Transverse colon (tissue), 4 donors: ENCODE results near the gene HAPLN3. TPM values are rescaled to one million over a fixed set of nuclear protein-coding genes. Genes with fewer than 3 reads are reported as not detected.

Experiments
- DNase-seq: peaks from one replicate; pipeline ENCODE4 v3.0.0-alpha.2; 2019
- H3K27ac ChIP-seq, 4 donors: fragments of 200-600 bp; sonication (generic); 2 replicates each; pipeline ENCODE4 v1.5.1; 2016 to 2018; ENCODE audit warnings: inconsistent platforms in 4 of 4
- H3K27me3 ChIP-seq: fragments of 200-600 bp; sonication (generic); 2 replicates; pipeline ENCODE4 v1.5.1; 2017; ENCODE audit warnings: inconsistent platforms
- H3K36me3 ChIP-seq, 4 donors: fragments of 200-600 bp; sonication (generic); 2 replicates each; pipeline ENCODE4 v1.5.1; 2017 to 2019; ENCODE audit warnings: inconsistent platforms in 4 of 4
- H3K4me1 ChIP-seq, 4 donors: fragments of 200-600 bp; sonication (generic); 2 replicates each; pipeline ENCODE4 v1.5.1; 2017 to 2020; ENCODE audit warnings: inconsistent platforms in 4 of 4
- H3K4me3 ChIP-seq, 4 donors: fragments of 200-600 bp; sonication (generic); 1 replicate in 1 of 4; 2 replicates in 3 of 4; pipeline versions ENCODE4 v1.5.1 to v1.6.1; 2017 to 2019; ENCODE audit warnings: inconsistent platforms in 4 of 4
- H3K9me3 ChIP-seq, 2 donors: fragments of 200-600 bp; sonication (generic); 2 replicates each; pipeline ENCODE4 v1.5.1; 2017 to 2019; ENCODE audit warnings: inconsistent platforms in 2 of 2
- EP300 ChIP-seq: sonication (generic); formaldehyde crosslinking; IDR thresholded peaks from one replicate; pipeline ENCODE4 v1.6.1; 2017; ENCODE audit warnings: antibody characterized with exemption, low read depth
- POLR2A ChIP-seq: fragments of 450-650 bp; IDR thresholded peaks from one replicate; pipeline ENCODE4 v1.6.1; 2016; ENCODE audit warnings: antibody characterized with exemption, mild to moderate bottlenecking, moderate library complexity
- POLR2AphosphoS5 ChIP-seq, 3 donors: sonication (generic); formaldehyde crosslinking; IDR thresholded peaks; one replicate each; pipeline ENCODE4 v1.6.1; 2016; ENCODE audit warnings: antibody characterized with exemption in 3 of 3
- WGBS, 2 donors: methylation state at CpG; one replicate each; pipeline ENCODE4 v1.1.5; 2018; ENCODE audit warnings: low coverage in 1 of 2; 5-methylcytosine and 5-hydroxymethylcytosine counted together
- in situ Hi-C, 4 donors: fragments of 200-750 bp; cut with MboI; loops; one replicate each; pipeline versions ENCODE4 v1.15.0 to v1.15.1; 2017; ENCODE audit warnings: low sequenced_read_pairs in 3 of 4, low pct_ligation_motif_present in 1 of 4, low pct_unique_long_range_greater_than_20kb in 1 of 4
- intact Hi-C: fragments of 100-400 bp; cut with DNase I; formaldehyde crosslinking; loops from one replicate; pipeline ENCODE4 v1.15.1; 2023; ENCODE audit warnings: low total_unique reads
- total RNA-seq, 4 donors: library from RNA; depleted of rRNA; stranded (reverse); fragments of >200 nt; gene quantifications; one replicate each; pipeline ENCODE4 v1.1.0, GENCODE V29; 2016
- TF ChIP-seq, protein P1 (sequence below), 5 experiments: fragments of 200-600 bp in 3 of 5; fragments of 450-650 bp in 2 of 5; sonication (generic) in 3 of 5; IDR thresholded peaks; 1 replicate in 2 of 5; 2 replicates in 3 of 5; pipeline ENCODE4 v1.5.1; 2016 to 2017; ENCODE audit warnings: antibody characterized with exemption in 5 of 5, inconsistent platforms in 3 of 5, mild to moderate bottlenecking in 2 of 5, moderate library complexity in 1 of 5

The HAPLN3 gene
- total RNA-seq, 4 donors from 2014 or later = 0.37 to 3.8 (median 2.7) TPM

DNA sequence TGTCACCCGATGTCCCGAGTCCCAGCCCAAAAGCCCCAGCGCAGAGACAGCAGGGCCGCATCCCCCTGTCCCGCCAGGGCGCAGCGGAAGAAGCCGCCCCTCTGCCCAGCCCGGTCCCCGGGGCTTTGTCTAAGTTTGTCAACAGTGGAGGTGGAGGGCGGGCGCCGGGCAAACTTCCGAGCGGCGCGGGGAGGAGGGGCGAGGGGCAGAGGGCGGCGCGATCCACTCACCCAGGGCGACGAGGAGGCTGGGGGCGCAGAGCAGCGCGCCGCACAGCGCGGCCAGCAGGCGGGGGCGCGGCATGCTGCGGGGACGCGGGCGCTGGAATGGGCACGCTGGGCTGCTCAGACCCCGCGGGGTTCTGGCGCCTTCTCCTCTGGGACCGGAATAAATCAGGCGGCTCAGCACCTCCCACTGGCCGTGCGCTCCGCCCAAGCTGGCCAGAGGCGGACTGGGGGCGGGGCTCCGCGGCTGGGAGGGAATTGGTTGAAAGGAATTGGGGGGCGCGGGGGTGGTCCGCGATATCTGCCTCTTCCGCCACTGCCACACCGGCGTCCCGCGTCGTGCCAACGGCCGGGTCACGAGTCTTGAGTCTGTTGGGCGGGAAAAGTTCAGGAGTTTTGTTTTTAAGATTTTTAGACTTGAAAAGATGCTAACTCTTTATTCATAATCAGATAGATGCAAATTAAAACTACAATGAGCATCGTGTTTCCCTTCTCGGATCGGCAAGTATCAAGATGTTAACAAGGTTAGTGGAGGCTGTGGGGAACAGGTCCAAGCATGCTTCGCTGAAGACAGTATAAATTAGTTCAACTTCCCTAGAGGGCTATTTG is 17.9 kb upstream of the HAPLN3 start, which contains the start of gene MFGE8:
Gene MFGE8 (minus strand): TSS at position 363 of the 833 bp plus-strand sequence. CDS start 60 bp downstream, at position 303.
- Histone ChIP-seq H3K9me3 (no peaks in the 10 kb centered on the region), H3K4me3 (peak within 1 kb of the TSS; percentile 47 to 79 (median 58)), H3K36me3 (no peaks in the 10 kb centered on the region), H3K27me3 (no peaks in the 10 kb centered on the region), H3K27ac (peak within 1 kb of the TSS; percentile 72 to 85 (median 74)), H3K4me1 (peaks cover 0 to 11% (median 4%) of the 10 kb centered on the region in 4 donors)
- peak; percentile 69 for DNase-seq
- in situ Hi-C loops (loop anchor here in 2 of 4 donors (25.0 kb wide), 2 partner anchors 249 to 274 kb away; no protein-coding TSS in a partner anchor), intact Hi-C loops (no loop called here)
- 0% methylated on average over 5 to 49 of the region's 67 CpGs for WGBS, 2 donors
- TF ChIP-seq, protein P1, sequence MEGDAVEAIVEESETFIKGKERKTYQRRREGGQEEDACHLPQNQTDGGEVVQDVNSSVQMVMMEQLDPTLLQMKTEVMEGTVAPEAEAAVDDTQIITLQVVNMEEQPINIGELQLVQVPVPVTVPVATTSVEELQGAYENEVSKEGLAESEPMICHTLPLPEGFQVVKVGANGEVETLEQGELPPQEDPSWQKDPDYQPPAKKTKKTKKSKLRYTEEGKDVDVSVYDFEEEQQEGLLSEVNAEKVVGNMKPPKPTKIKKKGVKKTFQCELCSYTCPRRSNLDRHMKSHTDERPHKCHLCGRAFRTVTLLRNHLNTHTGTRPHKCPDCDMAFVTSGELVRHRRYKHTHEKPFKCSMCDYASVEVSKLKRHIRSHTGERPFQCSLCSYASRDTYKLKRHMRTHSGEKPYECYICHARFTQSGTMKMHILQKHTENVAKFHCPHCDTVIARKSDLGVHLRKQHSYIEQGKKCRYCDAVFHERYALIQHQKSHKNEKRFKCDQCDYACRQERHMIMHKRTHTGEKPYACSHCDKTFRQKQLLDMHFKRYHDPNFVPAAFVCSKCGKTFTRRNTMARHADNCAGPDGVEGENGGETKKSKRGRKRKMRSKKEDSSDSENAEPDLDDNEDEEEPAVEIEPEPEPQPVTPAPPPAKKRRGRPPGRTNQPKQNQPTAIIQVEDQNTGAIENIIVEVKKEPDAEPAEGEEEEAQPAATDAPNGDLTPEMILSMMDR (IDR thresholded peaks at IDR 0.05) = peak in 1 of 5 experiments; percentile 2
- no peak for TF ChIP-seq EP300
- TF ChIP-seq POLR2A = peak; percentile 53
- TF ChIP-seq POLR2AphosphoS5 (IDR thresholded peaks at IDR 0.05) = peak; percentile 24 to 79 (median 74)

DNA sequence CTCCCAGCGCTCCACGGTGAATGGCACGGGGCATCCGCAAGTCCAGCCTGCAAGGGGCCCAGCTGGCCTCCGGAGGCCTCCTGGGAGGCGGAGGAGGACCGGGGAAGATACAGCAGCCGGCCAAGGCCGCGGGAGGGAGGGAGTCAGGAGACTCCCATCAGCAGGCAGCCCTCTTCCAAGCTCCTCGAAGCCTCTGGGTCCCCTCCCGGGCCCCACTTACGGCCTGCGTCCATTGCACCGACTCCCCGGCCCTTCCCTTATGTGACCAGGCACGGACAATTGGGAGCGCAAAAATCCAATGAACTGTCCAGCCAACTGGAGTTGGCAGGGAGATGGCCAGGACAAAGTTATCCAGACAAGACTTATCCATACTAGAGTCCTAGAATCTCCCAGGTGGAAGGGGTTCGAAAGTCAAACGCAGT is 17.2 kb upstream of the HAPLN3 start:
- TF ChIP-seq, protein P1 (IDR thresholded peaks at IDR 0.05) = no peak
- no peak for TF ChIP-seq EP300
- TF ChIP-seq POLR2AphosphoS5 (IDR thresholded peaks at IDR 0.05) = no peak
- TF ChIP-seq POLR2A = no peak
- Histone ChIP-seq H3K27me3 (no peaks in the 10 kb centered on the region), H3K36me3 (no peaks in the 10 kb centered on the region), H3K27ac (peak overlapping the region; percentile 72 to 85 (median 74)), H3K4me1 (peaks cover 0 to 11% (median 4%) of the 10 kb centered on the region in 4 donors), H3K9me3 (no peaks in the 10 kb centered on the region), H3K4me3 (peak overlapping the region; percentile 47 to 79 (median 58))
- no peak for DNase-seq
- 35% methylated on average over 20 of the region's 20 CpGs; no CpG with 5 or more reads in 1 of the 2 donors for WGBS, 2 donors
- in situ Hi-C loops (loop anchor here in 2 of 4 donors (25.0 kb wide), 2 partner anchors 250 to 275 kb away; no protein-coding TSS in a partner anchor), intact Hi-C loops (no loop called here)

DNA sequence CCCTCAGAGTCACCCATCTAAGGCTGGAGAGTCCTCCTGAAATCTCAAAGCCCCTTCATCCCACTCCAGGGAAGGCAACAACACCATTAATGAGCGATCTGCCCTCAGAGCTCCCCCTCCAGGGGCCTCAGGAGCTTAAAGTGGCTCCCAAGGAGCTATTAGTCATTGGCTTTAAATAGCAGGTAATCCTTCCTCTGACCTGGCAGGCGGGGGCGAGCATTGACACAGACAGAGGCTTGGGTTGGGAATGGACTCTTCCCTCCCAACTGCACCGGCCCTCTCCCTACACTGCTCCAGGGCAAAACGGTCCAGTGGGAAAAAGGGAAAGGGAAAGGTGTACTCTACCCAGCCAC is 16.4 kb upstream of the HAPLN3 start:
- 75% methylated on average over 5 of the region's 5 CpGs; no CpG with 5 or more reads in 1 of the 2 donors for WGBS, 2 donors
- peak overlapping the region; percentile 72 to 85 (median 74) for H3K27ac ChIP-seq

More for the DNA sequence above, 16.4 kb upstream of the HAPLN3 start:
- TF ChIP-seq POLR2A (no peak), EP300 (no peak), POLR2AphosphoS5 (IDR thresholded peaks at IDR 0.05) (no peak)
- TF ChIP-seq, protein P1 (IDR thresholded peaks at IDR 0.05) = no peak
- DNase-seq = no peak
- no peaks in the 10 kb centered on the region for H3K9me3 ChIP-seq
- intact Hi-C loops (no loop called here), in situ Hi-C loops (loop anchor here in 2 of 4 donors (25.0 kb wide), 2 partner anchors 251 to 276 kb away; no protein-coding TSS in a partner anchor)
- H3K36me3 ChIP-seq = no peaks in the 10 kb centered on the region
- peaks cover 0 to 11% (median 4%) of the 10 kb centered on the region in 4 donors for H3K4me1 ChIP-seq
- peak overlapping the region in 3 of 4 donors; percentile 54 to 79 (median 61) for H3K4me3 ChIP-seq
- no peaks in the 10 kb centered on the region for H3K27me3 ChIP-seq
